ENCODE results near the gene SIK3.
"Not testable (repeated sequence)": the region's sequence is repeated elsewhere in the genome, so short reads cannot be mapped to it uniquely, and the experiment has no call there.

SIK3 gene

GRCh38 chr11:117076941-117077691 is 21.1 kb downstream of the SIK3 start:
- no peak for DNase-seq (ENCODE audit: low read depth, low spot score)

- DNase-seq (ENCODE audit: low read depth, low spot score), result no peak
These were observed 23.0 kb downstream of the SIK3 start for GRCh38 chr11:117075186-117075585.

DNA sequence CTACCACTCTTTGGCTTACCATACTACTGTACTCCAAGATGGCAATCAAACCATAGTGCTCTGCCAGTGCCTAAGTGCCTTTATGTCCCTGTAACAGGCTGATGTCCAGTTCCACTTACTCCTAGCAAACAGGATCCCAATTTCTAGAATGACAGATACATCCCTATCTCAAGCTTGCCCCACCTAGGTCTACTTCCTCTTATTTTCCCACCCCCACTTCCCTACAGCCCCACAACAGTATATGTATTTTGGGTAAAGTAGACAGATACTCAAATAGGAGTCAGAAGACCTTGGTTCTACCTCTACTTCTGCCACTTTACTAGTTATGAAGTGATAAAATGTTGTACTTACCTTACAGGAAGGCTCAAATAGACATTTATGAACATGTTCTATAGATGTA is 24.1 kb downstream of the SIK3 start:
- no peak for DNase-seq (ENCODE audit: low read depth, low spot score)

DNA sequence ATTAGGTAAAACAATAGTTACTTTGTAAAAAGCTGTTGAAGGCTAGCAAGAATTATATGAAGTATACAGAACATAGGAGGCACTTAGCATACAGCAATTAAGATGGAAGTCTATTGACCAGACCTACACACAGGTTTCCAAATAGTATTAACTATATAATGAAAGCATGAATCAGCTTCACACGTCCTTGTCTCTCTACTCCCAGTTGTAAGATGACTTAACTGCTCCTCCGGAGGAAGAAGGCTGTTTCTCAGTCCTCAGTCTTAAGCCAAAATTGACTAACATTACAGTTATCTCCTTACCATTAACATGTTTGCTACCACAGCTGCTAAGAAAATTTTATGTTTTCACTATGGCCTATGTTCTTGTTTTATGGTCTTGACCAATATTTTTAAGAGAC is 24.7 kb downstream of the SIK3 start:
- no peak for DNase-seq (ENCODE audit: low read depth, low spot score)

DNA sequence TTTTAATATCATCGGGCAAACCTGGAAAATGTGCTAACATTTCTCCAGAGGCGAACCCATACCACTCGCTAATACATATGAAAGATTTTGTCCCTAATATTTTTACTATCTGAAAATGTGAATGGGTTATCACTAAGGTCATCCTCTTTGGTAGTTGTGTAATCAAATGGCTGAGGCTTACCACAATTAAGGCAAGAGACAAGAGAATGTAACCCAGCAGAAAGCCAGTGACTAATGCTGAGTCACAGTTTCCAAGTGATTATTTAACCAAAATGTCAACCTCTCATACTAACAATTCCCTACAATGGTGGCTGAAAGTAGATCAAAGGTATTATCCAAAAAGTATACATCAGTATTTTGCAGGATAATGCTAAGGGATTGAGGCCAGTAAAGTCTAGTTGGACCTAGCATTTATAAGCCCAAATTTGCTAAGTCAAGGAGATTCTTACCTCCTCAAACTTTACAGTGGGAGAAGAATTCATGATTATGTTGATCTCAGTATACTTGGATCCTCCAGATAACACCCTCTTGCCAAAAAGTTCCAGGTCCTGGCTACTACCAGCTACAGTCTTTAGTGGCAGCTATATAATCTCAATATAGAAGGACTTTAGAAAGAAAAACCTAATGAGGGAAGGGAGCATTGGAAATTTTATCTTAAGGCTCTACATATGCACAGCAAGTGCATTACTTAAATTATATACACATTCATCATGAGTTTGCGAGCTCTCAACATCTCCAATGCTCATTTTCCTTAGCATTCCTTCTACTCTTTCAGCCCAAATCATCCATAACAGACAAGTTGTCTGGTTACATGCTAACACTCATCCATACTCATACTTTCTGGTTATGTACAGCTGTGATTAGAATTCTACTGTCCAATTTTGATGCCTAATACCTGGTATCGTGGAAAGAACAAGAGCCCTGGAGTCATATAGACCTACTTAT is 25.4 kb downstream of the SIK3 start:
- DNase-seq (ENCODE audit: low read depth, low spot score), result no peak

DNA sequence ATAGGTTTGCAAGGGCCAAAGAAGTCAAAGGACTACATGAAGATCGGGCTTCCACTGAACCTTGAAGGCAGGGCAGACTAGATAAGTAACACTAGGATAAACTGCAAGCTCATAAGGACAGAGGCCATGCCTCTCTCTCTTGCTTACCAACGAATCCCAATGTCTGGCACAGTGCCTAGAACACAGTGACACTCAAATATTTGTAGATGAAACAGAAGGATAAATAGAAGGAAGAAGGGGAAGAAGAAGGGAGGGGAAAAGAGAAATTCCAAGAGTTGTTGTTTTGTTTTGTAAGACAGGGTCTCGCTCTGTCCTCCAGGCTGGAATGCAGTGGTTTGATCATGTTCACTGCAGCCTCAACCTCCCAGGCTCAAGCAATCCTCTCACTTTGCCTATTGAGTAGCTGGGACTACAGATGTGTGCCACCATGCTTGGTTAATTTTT is 26.9 kb downstream of the SIK3 start:
- peak; percentile 29 for DNase-seq (ENCODE audit: low read depth, low spot score)

DNA sequence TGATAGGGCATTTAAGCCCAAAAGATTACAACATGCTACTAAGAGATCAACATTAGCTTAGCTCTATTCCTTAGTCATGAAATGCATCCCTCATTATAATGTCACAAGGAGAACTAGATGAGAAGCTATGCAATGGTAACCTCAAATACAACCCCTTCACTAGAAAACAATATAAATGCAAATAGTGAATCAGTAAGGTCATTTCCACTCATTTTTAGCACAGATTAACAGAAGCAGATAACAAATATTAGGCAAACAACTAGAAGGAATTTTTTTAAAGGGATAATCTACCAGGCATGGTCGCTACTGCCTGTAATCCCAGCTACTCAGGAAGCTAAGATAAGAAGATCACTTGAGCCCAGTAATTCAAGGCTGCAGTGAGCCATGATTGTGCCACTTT is 28.2 kb downstream of the SIK3 start:
- no peak for DNase-seq (ENCODE audit: low read depth, low spot score)

- no peak for DNase-seq (ENCODE audit: low read depth, low spot score)
These were observed 29.8 kb downstream of the SIK3 start for GRCh38 chr11:117068303-117068860.

GRCh38 chr11:117066959-117067358 is 31.3 kb downstream of the SIK3 start:
- no peak for DNase-seq (ENCODE audit: low read depth, low spot score)

GRCh38 chr11:117064275-117064674 is 34.0 kb downstream of the SIK3 start:
- no peak for DNase-seq (ENCODE audit: low read depth, low spot score)

GRCh38 chr11:117062498-117062897 is 35.7 kb downstream of the SIK3 start:
- DNase-seq (ENCODE audit: low read depth, low spot score), result no peak

- DNase-seq (ENCODE audit: low read depth, low spot score), result no peak
These were observed 37.0 kb downstream of the SIK3 start for GRCh38 chr11:117061256-117061655.

DNA sequence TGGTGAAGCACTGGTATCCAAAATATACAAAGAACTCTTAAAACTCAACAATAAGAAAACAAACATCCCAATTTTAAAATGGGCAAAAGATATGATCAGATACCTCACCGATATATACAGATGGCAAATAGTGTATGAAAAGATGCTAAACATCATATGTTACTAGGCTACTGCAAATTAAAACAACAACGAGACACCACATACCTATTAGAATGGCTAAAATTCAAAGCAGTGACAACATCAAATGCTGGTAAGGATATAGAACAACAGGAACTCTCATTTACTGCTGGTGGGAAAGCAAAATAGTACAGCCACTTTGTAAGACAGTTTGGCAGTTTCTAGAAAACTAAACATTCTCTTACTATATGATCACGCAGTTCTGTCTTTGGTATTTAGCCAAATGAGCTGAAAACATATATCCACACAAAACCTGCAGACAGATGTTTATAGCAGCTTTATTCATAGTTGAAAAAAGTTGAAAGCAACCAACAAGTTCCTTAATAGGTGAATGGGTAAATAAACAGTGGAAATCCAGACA is 38.5 kb downstream of the SIK3 start:
- no peak for DNase-seq (ENCODE audit: low read depth, low spot score)

GRCh38 chr11:117058761-117059261 is 39.4 kb downstream of the SIK3 start:
- no peak for DNase-seq (ENCODE audit: low read depth, low spot score)

DNA sequence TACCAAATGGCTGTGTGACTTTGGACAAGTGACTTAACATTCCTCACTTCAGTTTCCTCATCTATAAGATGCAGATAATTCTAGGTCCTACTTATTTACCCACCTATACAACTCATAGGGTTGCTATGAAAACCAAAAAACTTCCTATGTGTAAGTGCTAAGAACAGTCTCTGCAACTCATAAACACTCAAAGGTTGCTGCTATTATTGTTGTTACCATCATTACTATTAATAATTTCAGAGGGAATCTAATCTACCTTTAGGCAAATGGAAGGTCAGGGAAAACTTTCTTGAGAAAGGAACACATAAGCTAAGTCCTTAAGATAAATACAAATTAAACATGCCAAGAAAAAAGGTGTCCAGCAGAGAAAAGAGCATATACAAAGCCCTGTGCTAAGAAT is 40.5 kb downstream of the SIK3 start:
- DNase-seq (ENCODE audit: low read depth, low spot score), result no peak

DNA sequence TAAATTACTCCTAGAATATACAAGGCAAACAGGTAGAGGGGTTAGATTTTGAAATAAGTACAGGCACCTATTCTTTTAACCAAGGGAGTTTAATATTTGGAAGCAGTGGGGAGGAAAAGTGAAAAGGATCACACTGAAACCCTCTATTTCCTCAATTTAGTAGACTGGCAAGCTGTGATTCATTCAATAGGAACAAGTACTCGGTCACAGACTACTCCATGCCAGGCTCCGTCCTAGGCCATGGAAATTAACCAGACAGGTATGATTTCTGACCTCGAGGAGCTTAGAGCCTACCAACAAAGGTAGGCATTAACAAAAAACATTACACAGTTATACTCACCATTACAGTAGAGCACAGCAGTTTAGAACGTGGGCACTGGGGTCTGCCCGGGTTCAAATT is 40.9 kb downstream of the SIK3 start:
- DNase-seq (ENCODE audit: low read depth, low spot score), result no peak

GRCh38 chr11:117055469-117055868 is 42.8 kb downstream of the SIK3 start:
- DNase-seq (ENCODE audit: low read depth, low spot score), result no peak

DNA sequence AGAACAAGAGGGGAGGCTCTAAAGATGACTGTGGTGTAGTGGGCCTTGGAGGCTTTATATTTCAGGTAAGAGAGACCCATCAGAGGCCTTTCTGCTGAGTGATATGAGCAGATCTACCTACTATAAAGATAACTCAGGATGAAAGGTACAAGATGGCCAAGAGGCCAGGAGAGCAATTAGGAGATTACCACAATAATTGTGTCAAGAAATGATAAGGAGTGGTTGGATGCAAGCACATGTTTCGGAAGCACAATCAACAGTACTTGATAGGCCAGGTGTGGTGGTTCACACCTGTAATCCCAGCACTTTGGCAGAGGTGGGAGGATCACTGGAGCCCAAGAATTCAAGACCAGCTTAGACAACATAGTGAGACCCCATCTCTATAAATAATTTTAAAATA is 43.8 kb downstream of the SIK3 start:
- DNase-seq (ENCODE audit: low read depth, low spot score), result no peak

- DNase-seq (ENCODE audit: low read depth, low spot score), result no peak
These were observed 45.8 kb downstream of the SIK3 start for GRCh38 chr11:117052196-117053149.

DNA sequence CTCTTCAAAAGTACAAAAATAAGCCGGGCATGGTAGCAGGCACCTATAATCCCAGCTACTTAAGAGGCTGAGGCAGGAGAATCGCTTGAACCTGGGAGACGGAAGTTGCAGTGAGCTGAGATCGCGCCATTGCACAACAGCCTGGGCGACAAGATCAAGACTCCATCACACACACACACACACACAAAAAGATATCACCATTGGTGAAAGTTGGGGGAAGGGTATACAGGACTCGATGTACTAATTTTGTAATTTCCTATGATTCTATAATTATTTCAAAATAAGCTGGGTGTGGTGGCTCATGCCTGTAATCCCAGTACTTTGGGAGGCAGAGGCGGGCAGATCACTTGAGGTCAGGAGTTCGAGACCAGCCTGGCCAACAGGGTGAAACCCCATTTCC is 48.1 kb downstream of the SIK3 start:
- DNase-seq (ENCODE audit: low read depth, low spot score), result not testable (repeated sequence)

- DNase-seq (ENCODE audit: low read depth, low spot score), result not testable (repeated sequence)
These were observed 51.6 kb downstream of the SIK3 start for GRCh38 chr11:117046627-117047026.
